ENCODE results near the gene DYNC1H1. TPM values are rescaled to one million over a fixed set of nuclear protein-coding genes. Genes with fewer than 3 reads are reported as not detected.
"Not testable (repeated sequence)": the region's sequence is repeated elsewhere in the genome, so short reads cannot be mapped to it uniquely, and the experiment has no call there.

The DYNC1H1 gene
- total RNA-seq, 1 donor from 2014 or later, result 277 TPM

- Histone ChIP-seq H3K36me3 (ENCODE audit: control insufficient read depth, insufficient read depth, low read length) (peaks cover 2% of the 10 kb centered on the region), H3K27me3 (ENCODE audit: control insufficient read depth, insufficient read depth, low read length) (no peaks in the 10 kb centered on the region), H3K4me3 (ENCODE audit: low read depth, low read length) (peak overlapping the region; percentile 98)
- DNase-seq (ENCODE audit: low read depth), result no peak
- no peak for FAIRE-seq
- no peak for TF ChIP-seq CTCF (IDR thresholded peaks at IDR 0.05; ENCODE audit: insufficient read depth, low read length, severe bottlenecking)
Observed at GRCh38 chr14:101965770-101966722, 1.7 kb downstream of the DYNC1H1 start.

DNA sequence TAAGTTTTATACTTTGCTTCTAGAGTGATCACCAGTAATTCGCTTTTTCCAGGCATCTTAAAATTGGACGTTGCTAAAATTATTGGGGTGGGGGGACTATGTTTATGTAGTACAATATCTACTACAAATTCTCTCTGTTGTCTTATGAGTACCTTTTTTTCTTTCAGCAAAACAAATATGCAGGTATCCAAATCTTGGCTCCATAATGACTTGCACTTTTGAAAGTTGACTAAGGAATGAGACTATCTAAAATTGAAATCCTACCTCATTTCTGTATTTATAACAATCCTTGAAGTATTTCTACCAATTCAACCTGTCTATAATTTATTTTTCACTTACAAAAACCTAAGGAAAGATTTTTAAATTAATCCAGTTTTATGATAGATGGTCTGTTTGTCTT is 2.4 kb downstream of the DYNC1H1 start:
- no peak for FAIRE-seq
- TF ChIP-seq CTCF (IDR thresholded peaks at IDR 0.05; ENCODE audit: insufficient read depth, low read length, severe bottlenecking), result no peak
- no peaks in the 10 kb centered on the region for H3K27me3 ChIP-seq (ENCODE audit: control insufficient read depth, insufficient read depth, low read length)
- no peak for DNase-seq (ENCODE audit: low read depth)
- H3K4me3 ChIP-seq (ENCODE audit: low read depth, low read length), result no peak overlapping the region
- peaks cover 2% of the 10 kb centered on the region for H3K36me3 ChIP-seq (ENCODE audit: control insufficient read depth, insufficient read depth, low read length)

GRCh38 chr14:101968186-101968585 is 3.8 kb downstream of the DYNC1H1 start:
- no peak for FAIRE-seq
- no peak for TF ChIP-seq CTCF (IDR thresholded peaks at IDR 0.05; ENCODE audit: insufficient read depth, low read length, severe bottlenecking)
- no peak for DNase-seq (ENCODE audit: low read depth)

DNA sequence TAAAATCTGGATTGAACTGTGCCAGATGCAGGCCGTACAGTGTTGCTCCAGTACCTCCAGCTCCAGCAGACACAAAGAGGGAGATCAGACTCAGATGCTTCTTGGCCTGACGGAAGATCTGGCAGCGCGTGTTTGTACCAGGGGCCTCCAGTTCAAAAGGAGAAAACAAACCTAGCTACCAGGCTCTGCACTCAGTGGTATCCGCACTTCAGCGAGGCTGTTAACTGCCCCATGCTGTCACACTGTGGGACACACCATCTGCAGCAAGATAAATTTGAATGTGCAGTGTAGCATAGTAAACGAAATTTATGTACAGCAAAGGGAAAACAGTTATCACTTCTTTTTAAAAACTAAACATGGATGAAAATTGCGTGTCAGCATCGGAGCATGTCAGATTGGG is 5.1 kb downstream of the DYNC1H1 start:
- DNase-seq (ENCODE audit: low read depth) (no peak), FAIRE-seq (no peak)
- TF ChIP-seq CTCF (IDR thresholded peaks at IDR 0.05; ENCODE audit: insufficient read depth, low read length, severe bottlenecking), result no peak
- H3K4me3 ChIP-seq (ENCODE audit: low read depth, low read length), result no peak overlapping the region
- no peaks in the 10 kb centered on the region for H3K27me3 ChIP-seq (ENCODE audit: control insufficient read depth, insufficient read depth, low read length)
- H3K36me3 ChIP-seq (ENCODE audit: control insufficient read depth, insufficient read depth, low read length), result peaks cover 2% of the 10 kb centered on the region

More at GRCh38 chr14:101968186-101968585, 3.8 kb downstream of the DYNC1H1 start:
- H3K36me3 ChIP-seq (ENCODE audit: control insufficient read depth, insufficient read depth, low read length), result peaks cover 2% of the 10 kb centered on the region
- no peak overlapping the region for H3K4me3 ChIP-seq (ENCODE audit: low read depth, low read length)
- no peaks in the 10 kb centered on the region for H3K27me3 ChIP-seq (ENCODE audit: control insufficient read depth, insufficient read depth, low read length)

GRCh38 chr14:101970830-101971400 is 6.5 kb downstream of the DYNC1H1 start:
- no peak for TF ChIP-seq CTCF (IDR thresholded peaks at IDR 0.05; ENCODE audit: insufficient read depth, low read length, severe bottlenecking)
- no peak for FAIRE-seq
- H3K36me3 ChIP-seq (ENCODE audit: control insufficient read depth, insufficient read depth, low read length), result peaks cover 2% of the 10 kb centered on the region
- no peak for DNase-seq (ENCODE audit: low read depth)
- no peaks in the 10 kb centered on the region for H3K27me3 ChIP-seq (ENCODE audit: control insufficient read depth, insufficient read depth, low read length)
- no peak overlapping the region for H3K4me3 ChIP-seq (ENCODE audit: low read depth, low read length)

DNA sequence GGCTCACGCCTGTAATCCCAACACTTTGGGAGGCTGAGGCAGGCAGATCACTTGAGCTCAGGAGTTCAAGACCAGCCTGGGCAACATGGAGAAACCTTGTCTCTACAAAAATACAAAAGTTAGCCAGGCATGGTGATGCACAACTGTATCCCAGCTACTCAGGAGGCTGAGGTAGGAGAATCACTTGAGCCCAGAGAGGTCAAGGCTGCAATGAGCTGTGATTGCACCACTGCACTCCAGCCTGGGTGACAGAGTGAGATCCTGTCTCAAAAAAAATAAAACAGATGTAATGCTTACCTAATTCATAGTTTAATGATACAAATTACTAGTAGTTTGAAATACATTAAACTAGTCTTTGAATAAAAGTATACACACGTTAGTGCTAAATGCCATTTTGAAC is 7.1 kb downstream of the DYNC1H1 start:
- FAIRE-seq; H3K36me3 ChIP-seq (ENCODE audit: control insufficient read depth, insufficient read depth, low read length); H3K4me3 ChIP-seq (ENCODE audit: low read depth, low read length); H3K27me3 ChIP-seq (ENCODE audit: control insufficient read depth, insufficient read depth, low read length); DNase-seq (ENCODE audit: low read depth): not testable (repeated sequence)

All from bronchial epithelial cell (primary cell).